ENCODE results near the gene PLA2G6.

PLA2G6 gene, protein sequence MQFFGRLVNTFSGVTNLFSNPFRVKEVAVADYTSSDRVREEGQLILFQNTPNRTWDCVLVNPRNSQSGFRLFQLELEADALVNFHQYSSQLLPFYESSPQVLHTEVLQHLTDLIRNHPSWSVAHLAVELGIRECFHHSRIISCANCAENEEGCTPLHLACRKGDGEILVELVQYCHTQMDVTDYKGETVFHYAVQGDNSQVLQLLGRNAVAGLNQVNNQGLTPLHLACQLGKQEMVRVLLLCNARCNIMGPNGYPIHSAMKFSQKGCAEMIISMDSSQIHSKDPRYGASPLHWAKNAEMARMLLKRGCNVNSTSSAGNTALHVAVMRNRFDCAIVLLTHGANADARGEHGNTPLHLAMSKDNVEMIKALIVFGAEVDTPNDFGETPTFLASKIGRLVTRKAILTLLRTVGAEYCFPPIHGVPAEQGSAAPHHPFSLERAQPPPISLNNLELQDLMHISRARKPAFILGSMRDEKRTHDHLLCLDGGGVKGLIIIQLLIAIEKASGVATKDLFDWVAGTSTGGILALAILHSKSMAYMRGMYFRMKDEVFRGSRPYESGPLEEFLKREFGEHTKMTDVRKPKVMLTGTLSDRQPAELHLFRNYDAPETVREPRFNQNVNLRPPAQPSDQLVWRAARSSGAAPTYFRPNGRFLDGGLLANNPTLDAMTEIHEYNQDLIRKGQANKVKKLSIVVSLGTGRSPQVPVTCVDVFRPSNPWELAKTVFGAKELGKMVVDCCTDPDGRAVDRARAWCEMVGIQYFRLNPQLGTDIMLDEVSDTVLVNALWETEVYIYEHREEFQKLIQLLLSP

DNA sequence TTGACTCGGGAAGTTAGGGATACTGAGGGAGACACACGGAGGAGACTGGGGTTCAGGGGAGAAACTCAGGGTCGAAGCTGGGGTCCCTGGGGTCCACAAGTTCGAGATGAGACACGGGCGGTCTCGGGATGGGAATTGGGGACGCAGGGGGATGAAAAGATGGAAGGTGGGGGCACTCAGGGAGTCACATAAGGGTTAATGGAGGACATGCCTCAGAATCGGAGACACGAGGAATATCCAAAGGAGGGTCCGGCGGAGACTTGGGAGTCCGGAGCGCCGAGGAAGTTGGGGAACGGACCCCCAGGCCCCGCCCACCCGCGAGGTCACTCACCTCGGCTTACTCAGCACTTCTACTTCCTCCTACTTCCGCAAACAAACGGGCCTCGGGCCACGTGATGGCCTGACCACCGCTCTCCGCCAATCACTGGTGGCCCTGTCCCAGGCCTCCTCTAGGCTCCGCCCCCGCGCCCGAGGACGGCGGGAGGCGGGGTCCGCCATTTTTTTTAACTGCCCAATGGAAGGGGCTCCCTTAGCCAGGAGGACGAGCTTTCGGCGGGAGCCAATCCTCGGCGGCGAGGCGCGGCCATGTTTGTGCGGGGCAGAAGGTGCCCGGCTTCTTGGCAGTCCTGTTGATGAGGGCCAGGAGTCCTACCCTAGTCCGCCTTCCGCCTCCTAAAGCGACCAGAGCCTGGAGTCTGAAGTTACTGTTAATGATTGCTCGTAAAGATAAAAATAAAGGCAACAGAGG lies at the start of gene PLA2G6:
PLA2G6 (minus strand) TSS at position 378 of the 748 bp plus-strand sequence. CDS start 12,404 bp downstream, outside the sequence.
- peak; percentile 98 for DNase-seq

DNA sequence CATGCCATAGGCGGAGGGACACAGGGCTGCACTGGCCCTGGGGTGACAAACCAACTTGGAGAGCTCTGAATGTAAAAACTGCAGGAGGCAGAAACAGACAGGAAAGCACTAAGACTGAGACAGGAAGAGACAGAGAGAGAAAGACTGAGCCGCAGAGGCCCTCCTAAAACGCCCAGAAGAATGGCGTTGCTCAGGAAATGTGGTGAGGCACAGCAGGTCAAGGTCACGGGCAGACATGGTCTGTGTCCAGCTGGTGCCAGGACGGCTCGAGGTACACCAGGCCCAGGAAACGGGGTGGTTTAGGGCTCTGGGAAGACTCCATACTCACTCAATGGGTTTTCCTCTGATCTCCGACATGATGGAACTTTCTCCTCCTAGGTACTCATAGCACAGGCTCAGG lies 49.3 kb upstream of the PLA2G6 start:
- no peak for DNase-seq

DNA sequence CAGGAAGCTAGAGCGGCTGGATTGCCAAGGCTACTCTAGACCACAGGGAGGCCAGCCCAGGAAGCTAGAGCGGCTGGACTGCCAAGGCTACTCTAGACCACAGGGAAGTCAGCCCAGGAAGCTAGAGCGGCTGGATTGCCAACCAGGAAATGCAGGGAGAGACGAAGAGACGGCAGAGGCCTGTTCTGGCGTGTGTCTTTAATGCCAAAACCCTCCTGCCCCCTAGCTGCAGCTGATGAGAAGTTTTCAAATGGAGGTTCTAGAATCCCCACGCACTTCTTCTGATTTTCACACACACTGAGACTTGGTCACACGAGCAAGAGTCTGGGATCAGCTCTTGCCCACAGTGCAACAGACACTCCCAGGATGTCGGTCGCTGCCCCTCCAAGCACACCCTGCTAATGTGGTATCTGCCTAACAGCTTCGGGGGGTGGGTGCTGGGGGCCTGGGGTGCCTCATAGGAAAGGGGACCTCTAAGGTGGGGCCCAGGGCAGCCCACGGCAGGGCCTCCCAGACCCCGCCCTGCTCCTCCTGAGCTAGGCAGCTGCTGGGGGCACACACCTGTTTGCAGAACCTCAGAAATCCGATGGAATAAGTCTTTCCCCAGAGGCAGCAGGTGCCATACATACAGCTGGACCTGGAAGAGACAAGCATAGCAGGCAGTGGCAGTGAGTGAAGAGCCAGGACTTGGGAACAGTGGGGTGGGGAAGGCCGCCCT lies 48.6 kb upstream of the PLA2G6 start:
- DNase-seq: peak in 1 of 2 experiments; percentile 9

DNA sequence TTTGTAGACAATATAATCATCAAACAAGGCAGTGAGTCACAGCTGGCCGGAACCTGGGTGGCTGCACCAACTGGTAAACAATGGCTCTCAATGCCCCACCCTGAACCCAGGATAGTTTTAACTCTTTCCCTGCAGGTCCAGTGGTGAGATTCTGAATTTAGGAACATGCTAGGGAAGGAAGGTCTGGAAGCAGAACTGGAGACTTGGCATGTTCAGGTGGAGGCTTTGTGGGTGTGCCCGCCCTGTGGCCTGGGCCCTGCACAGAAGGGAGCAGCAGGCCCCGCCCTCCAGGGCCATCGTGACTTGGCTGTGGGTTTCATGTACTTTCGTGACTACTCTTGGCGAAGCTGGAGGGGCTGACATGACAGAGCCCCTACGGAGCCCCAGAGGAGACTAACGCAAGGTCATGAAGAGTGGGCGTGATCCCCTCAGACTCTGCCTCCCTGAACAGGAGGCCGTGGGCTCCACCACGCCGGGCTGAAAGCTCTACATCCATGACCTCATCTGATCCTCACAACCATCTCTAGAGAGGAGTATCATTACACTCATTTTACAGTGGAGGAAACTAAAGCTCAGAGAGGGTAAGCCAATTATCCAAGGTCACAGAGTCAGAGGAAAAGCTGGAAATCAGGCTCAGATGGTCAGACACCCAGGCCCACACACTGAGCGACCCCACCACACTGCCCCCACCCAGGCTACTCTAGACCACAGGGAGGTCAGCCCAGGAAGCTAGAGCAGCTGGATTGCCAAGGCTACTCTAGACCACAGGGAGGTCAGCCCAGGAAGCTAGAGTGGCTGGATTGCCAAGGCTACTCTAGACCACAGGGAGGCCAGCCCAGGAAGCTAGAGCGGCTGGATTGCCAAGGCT lies 47.5 kb upstream of the PLA2G6 start:
- DNase-seq: no peak

DNA sequence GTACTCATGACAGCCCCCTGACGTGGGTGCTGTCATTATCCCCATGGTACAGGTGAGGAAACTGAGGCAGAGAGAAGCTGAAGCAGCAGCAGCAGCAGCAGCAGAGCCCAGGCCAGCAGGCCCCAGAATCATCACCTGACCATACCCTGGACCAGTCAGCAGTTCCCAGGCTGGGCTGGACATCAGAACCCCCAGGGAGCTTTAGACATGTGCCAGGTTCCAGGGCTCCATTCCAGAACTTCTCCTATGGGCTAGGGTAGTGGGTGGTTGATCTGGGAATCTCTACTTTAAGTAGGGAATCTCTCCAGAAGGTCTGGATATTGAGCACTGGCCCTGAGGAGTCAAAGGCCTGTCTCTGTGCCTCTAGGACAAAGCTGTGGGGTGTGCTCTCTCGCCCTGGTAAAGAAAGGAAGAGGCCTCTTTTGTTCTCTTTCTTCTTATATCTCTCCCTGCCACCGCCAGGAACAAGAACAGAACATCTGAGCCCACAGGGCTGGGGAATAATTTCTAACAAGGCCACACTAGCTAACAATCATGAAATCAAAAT lies 46.8 kb upstream of the PLA2G6 start:
- DNase-seq: no peak

DNA sequence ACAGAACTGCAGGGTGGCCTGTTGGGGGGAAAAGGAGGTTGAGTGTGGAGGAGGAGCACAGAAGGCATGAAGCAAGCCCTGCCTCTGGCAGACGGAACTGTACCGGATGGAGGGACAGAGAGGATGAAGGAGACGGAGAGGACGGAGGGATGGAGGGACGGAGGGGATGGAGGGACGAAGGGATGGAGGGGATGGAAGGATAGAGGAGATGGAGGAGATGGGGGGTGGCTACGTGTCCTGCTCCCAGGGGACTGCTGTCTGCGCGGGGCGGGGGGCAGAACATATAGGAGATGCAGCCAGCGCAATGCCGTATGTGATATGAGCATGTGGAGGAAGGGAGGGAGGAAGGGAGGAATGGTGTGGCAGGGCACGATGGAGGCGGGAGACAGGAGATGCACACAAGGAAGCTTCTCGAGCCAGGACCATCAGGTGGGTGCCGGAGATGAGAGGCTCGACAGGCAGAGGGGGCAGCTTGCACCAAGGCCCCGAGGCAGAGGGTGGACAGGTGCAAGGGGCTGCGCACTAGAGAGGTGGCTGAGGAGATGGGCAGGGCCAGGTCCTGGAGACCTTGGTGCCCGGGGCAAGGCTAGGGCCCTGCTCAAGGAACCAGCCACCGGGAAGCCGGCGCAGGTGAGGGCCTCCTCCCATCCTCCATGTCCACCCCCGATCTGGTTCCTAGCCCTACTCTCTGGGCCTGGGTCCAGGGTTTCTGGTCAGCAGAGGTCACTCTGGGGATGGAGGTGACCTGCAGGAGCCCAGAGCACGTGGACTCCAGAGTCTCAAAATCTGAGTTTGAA lies 45.4 kb upstream of the PLA2G6 start:
- no peak for DNase-seq

DNA sequence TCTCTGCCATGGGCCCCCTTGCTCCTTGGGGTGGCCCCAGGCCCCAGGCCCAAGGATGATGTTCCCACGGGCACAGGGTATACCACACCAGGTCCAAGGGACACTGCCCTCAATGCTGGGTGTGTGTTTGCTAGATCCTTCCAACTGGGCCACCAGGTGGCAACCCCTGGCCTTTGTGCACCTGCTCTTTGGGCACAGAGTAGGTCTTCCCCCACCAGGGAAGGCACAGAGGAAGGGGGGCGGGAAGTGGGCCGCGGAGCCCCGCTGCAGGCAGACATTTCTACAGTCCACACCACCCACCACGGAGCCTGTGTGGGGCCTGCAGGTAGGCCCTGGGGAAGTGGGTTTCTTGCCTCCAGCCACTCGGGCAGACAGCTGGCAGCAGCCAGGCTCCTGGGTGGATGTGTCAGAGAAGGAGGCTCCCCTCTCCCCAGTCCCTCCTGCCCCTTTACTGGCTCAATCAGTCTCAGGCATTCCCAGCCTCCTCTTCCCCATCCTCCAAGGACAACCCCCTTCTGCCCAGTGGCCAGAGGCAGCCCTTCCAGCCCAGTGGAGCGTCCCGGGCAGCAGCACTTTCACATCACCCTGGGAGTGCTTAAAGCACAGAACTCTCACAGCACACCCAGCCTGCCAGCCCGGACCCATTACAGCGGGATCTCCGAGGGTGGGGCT lies 41.8 kb upstream of the PLA2G6 start:
- no peak for DNase-seq

DNA sequence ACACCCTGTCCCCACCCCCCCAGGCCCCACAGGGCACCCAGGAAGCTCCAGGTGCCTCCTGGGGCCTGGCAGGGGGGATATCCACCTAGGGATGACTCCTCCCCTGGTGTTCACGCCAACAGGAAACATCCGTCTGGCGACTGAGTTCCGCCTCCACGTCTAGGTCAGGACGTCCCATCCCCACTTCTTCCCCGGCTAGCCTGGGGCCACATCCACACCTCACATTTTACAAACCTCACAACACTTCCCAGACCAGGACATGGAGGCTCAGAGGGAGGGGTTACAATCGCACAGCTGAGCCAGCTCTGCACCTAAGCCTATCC lies 41.1 kb upstream of the PLA2G6 start:
- no peak for DNase-seq

DNA sequence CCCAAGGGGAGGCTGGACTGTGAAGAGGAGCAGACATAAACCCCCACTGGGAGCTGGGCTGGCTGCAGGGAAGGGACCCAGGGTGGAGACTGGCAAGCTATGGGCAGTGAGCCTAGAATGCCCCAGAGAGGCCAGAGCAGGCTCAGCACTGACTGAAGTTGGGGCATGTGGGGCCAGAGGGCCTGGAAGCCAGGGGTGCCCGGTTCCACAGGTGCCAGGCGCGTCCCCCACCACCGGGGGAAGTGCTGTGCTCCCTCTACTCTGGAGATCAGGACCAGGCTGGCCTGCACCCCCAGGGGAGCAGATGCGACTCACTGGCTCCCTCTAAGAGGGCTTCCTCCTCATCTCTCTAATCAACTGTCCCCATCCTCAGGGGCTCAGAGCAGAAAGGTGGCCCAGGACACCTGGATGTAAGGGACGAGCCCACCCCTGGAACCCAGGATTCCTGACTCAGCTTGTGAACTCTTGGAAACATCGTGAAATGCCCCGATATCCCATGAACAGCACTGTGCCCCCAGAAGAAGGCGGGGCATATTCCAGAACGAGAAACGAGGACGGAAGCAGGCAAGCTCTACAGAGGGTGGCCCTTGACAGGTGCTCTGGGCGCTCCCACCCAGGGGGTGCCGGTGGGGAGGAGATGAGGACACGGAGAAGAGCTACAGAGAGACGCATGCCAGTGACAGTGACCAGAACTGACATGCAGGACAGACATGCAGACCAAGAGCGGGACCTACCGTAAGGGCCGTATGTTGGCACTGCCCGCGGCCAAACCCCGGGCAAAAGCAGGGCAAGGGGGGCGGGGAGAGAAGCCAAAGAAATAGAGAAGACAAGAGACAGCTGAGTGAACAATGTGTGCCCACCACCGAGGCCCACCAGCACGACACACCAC lies 40.5 kb upstream of the PLA2G6 start:
- DNase-seq: no peak

DNA sequence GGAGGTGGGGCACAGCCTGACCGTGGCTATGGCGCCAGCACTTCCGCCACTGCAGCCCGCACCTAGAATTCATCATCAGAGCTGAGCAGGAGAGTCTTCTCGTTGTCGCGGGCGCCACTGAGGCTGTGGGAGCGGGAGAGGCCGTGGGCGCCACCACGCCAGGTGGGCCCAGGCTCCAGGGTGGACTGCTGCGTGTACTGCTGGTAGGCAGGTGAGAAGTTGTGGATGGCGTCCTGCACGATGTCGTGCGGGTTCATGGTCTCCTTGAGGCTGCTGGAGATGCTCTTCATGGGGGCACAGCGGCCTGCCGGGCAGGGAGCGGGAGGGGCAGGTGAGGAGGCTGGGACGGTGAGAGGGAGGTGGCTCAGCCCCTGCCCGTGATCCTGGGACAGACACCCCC lies 39.8 kb upstream of the PLA2G6 start:
- DNase-seq: no peak

DNA sequence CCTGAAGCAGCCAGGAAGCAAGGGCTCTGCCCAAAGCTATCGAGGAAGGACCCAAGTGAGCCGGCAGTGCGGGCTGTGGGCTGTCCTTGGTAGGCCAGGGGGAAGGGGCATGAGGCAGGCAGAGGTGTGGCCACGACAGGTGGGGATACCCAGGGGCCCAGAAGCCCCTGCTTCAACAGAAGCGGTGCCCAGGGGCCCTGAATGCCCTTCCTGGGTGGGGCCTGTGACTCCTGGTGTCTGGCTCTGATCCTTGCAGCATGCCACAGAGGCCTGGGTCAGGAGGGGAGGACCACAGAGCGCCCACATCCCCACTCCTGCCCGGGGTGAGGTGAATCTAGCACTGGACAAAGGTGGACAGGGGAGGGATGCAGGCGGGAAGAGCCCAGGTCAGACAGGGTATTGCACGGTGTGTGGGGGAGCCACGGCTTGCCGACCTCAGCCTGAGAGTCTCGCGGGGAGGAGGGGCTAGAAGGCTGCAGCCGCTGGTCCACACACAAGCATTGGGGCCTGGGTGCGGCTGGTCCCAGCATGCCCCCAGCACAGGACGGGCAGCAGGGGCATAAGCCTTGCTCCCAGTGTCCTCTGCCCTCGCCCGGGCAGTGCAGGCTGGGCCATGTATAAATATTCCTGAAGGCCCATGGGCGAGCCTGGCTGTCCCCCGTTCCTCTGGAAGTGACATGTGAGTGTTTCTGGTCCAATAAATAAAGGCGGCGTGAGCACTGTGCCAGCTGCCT lies 39.2 kb upstream of the PLA2G6 start:
- no peak for DNase-seq

DNA sequence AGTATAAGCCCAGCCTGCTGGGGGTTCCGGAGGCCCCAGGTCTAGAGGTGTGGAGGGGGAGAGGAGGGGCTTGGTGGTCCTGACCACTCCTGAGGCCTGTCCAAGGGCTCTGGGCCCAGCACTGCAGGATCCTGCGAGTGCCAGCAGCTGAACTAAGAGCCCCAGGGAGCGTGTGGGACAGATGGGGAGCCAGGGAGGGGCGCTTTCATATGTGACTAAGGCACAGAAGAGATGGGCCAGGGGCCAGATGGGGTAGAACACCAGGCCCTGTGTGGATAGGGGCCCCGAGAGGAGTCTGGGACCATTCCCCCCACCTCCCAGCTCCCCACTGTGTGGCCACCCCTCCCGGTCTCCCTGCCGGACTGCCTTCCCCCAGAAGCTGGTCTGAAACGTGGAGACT lies 38.5 kb upstream of the PLA2G6 start:
- DNase-seq: no peak

DNA sequence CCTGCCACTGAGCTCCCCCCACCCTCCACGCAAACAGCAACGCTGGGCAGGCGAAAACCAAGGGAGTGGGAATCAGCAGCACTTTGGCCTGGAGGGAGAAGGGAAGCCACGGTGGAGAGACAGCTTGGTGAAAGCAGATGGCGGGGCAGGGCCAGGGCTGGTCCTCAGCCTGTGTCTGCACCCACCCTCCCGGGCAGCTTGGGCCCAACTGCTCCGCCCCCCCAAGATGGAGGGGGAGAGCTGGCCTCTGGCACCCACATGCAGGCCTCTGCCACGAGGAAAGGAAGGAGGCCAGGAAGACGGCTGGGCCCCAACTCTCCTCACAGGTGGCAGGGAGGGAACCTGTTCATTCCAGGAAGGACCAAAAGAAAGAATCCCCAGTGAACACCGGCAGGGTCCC lies 38.0 kb upstream of the PLA2G6 start:
- DNase-seq: no peak

DNA sequence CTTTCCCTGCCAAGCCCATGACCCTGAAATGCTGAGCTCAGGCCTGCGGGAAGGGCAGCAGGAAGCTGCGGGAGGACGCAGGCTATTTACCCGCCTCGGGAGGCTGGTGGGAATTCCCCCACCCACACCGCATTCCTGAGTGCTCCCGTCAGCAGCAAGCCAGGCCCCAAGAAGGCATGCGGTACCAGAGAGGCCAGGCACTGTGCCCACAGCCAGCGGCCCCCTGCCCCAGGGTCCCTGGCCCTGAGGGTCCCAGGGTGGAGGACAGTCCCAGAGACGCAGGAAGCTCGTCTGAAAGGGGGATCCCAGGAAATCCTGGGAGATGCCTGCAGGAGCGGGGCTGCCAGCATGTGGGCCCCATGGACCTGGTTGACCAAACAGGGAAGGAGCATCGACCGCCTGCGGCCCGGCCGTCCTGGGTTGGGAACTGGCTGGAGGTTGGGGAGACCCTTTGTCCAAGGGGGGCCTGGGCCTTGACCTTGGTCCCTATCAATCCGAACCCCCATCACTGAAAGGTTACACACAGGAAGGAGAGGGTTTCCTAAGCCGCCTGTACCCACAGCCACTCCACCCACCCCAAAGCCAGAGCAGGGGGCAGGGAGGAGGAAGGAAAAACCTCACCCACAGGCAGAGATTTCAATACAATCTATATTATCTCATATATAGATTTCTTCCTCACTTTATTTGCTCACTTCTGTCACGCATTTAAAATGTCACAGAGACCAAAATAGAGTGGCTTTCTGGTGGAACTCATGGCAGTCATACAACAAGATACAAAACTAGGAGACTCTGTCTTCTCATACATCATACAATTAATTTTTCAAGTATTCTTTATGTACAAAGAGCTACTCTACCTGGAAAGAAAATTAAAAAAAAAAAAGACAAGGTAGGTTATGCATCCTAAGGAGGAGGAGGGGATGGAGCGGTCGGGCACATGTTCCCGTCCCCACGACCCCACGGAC lies 37.3 kb upstream of the PLA2G6 start:
- no peak for DNase-seq

DNA sequence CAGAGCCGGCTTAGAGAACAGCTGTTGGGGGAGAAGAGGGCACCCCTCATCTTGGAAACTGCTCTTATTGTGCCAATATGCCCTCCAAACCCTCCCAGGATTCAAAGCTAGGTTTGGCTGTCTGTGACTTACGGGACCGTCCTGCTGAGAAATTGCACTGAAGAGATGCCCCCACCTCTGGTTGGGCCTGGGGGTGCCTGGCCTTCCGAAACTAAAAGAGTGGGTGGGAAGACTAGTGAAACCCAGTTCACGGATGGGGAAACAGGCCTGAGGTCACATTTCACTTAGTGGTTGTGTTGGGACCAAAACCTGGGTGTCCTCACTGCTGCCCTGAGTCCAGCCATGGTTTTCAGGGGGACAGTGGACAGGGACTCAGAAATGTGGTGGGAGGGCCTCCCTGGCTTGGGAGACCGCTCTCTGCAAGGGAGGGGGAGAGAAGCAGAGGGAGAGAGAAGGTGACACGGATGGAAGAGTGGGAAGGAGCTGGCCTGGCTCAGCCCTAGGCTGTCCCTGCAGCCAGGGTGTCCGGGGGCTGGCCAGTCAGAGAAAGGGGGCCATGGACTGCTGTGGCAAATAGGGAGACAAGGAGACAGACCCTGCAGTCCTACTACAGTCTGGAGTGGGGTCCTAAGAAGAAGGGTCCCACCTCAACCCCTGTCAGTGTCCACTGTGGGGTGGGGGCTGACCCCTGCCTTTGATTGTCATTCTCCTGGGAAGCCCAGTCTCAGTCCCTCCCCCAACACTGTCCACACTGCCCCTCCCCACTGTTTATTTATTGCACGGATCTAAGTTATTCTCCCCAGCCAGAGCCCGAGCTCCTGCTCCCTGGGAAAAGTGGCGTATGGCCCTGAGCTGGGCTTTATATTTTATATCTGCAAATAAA lies 33.8 kb upstream of the PLA2G6 start:
- no peak for DNase-seq
